ENCODE results near the gene PDGFD. TPM values are rescaled to one million over a fixed set of nuclear protein-coding genes. Genes with fewer than 3 reads are reported as not detected.

The PDGFD gene
- total RNA-seq, 3 donors from 2014 or later (not counting 1 experiment from before 2014, with no cell fraction given): 23.2 to 41.2 (median 33.1) TPM

DNA sequence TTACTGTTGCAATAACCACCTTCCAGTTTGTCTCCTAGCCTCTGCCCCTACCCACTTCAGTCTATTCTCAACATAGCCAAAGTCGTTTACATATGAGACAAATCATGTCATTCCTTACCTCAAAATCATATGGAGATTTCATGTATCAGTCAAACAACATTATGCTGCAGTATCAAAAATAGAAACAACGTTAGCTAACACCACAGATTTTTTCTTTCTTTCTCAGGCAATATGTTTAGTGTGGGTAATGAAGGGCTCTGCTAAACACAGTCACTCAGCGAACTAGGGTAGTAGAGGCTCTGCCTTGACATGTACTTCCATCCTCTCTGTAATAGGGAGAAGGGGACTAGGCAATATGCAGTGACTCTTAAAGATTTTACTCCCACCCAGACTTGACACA, 268.8 kb downstream of the PDGFD start:
- intact Hi-C loops (cut with micrococcal nuclease): no loop called here
- H3K36me3 Mint-ChIP-seq: peaks cover 11% of the 10 kb centered on the region
- peaks cover 0 to 6% of the 10 kb centered on the region in 2 donors for H3K9me3 Mint-ChIP-seq
- Histone ChIP-seq H3K27ac (ENCODE audit: low read length) (no peak overlapping the region), H3K4me1 (ENCODE audit: control insufficient read depth, insufficient read depth, low read length) (no peaks in the 10 kb centered on the region), H3K4me3 (ENCODE audit: low read length) (no peak overlapping the region), H3K27me3 (ENCODE audit: control insufficient read depth, insufficient read depth, low read length) (no peaks in the 10 kb centered on the region), H3K36me3 (ENCODE audit: control insufficient read depth, insufficient read depth, low read length) (no peaks in the 10 kb centered on the region), H3K9me3 (ENCODE audit: control insufficient read depth, insufficient read depth, low read length) (no peaks in the 10 kb centered on the region)
- no peak overlapping the region for H3K4me3 Mint-ChIP-seq
- no peak overlapping the region for H3K27ac Mint-ChIP-seq
- no peaks in the 10 kb centered on the region for H3K27me3 Mint-ChIP-seq (ENCODE audit: low read depth in 2 of 2)
- H3K4me1 Mint-ChIP-seq: peaks cover 8 to 14% of the 10 kb centered on the region in 2 donors
- 80% methylated on average over 1 of the region's 3 CpGs for WGBS (ENCODE audit: insufficient coverage)
- no peak for DNase-seq
- TF ChIP-seq, protein P1, sequence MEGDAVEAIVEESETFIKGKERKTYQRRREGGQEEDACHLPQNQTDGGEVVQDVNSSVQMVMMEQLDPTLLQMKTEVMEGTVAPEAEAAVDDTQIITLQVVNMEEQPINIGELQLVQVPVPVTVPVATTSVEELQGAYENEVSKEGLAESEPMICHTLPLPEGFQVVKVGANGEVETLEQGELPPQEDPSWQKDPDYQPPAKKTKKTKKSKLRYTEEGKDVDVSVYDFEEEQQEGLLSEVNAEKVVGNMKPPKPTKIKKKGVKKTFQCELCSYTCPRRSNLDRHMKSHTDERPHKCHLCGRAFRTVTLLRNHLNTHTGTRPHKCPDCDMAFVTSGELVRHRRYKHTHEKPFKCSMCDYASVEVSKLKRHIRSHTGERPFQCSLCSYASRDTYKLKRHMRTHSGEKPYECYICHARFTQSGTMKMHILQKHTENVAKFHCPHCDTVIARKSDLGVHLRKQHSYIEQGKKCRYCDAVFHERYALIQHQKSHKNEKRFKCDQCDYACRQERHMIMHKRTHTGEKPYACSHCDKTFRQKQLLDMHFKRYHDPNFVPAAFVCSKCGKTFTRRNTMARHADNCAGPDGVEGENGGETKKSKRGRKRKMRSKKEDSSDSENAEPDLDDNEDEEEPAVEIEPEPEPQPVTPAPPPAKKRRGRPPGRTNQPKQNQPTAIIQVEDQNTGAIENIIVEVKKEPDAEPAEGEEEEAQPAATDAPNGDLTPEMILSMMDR (IDR thresholded peaks at IDR 0.05): no peak
- ATAC-seq: no peak

DNA sequence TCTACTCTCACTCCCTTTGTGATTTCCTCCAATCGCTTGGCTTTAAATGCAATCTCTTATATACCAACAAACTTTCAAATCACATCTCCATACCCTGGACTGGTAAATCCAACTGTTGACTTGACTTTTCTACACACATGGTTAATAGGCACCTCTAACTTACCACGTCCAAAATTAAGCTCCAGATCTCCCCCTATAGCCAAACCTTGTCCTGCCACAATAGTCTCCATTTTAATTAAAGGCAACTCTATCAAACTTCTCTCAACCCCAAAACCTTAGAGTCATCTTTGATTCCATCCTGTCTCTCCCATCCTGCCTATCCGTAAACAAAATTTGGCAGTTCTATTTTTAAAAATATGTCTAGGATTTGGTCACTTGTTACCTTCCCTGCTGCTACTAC, 269.3 kb downstream of the PDGFD start:
- Mint-ChIP-seq H3K9me3 (peaks cover 0 to 6% of the 10 kb centered on the region in 2 donors), H3K4me1 (peaks cover 8 to 14% of the 10 kb centered on the region in 2 donors), H3K27me3 (ENCODE audit: low read depth in 2 of 2) (no peaks in the 10 kb centered on the region), H3K27ac (no peak overlapping the region), H3K4me3 (no peak overlapping the region), H3K36me3 (peaks cover 11% of the 10 kb centered on the region)
- intact Hi-C loops (cut with micrococcal nuclease): no loop called here
- ATAC-seq: no peak
- H3K27me3 ChIP-seq (ENCODE audit: control insufficient read depth, insufficient read depth, low read length): no peaks in the 10 kb centered on the region
- H3K9me3 ChIP-seq (ENCODE audit: control insufficient read depth, insufficient read depth, low read length): no peaks in the 10 kb centered on the region
- no peaks in the 10 kb centered on the region for H3K36me3 ChIP-seq (ENCODE audit: control insufficient read depth, insufficient read depth, low read length)
- DNase-seq: no peak
- TF ChIP-seq, protein P1 (IDR thresholded peaks at IDR 0.05): no peak
- no peaks in the 10 kb centered on the region for H3K4me1 ChIP-seq (ENCODE audit: control insufficient read depth, insufficient read depth, low read length)
- 92% methylated on average over 3 of the region's 3 CpGs for WGBS (ENCODE audit: insufficient coverage)
- no peak overlapping the region for H3K27ac ChIP-seq (ENCODE audit: low read length)
- H3K4me3 ChIP-seq (ENCODE audit: low read length): no peak overlapping the region

DNA sequence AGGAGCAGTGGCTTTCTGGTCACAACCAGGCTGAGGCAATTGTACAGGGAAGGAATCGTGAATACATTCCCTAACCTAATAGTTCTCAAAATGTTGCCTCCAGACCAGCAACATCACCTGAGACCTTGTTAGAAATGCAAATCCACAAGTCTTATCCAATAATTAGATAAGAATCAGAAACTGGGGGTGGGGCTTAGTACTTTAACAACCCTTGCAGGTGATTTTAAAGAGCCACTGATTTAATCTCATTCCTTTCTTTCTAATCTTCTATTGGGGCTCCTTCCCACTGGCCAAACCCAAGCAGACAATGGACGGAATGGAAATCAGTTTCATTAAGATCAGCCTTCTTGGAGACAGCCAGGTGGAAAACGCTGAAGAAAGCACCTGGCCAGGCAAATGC, 269.9 kb downstream of the PDGFD start:
- Histone ChIP-seq H3K4me3 (ENCODE audit: low read length) (no peak overlapping the region), H3K27me3 (ENCODE audit: control insufficient read depth, insufficient read depth, low read length) (no peaks in the 10 kb centered on the region), H3K9me3 (ENCODE audit: control insufficient read depth, insufficient read depth, low read length) (no peaks in the 10 kb centered on the region), H3K4me1 (ENCODE audit: control insufficient read depth, insufficient read depth, low read length) (no peaks in the 10 kb centered on the region), H3K27ac (ENCODE audit: low read length) (no peak overlapping the region), H3K36me3 (ENCODE audit: control insufficient read depth, insufficient read depth, low read length) (no peaks in the 10 kb centered on the region)
- Mint-ChIP-seq H3K4me3 (no peak overlapping the region), H3K27me3 (ENCODE audit: low read depth in 2 of 2) (no peaks in the 10 kb centered on the region), H3K27ac (no peak overlapping the region), H3K9me3 (peaks cover 0 to 6% of the 10 kb centered on the region in 2 donors), H3K4me1 (peaks cover 8 to 14% of the 10 kb centered on the region in 2 donors), H3K36me3 (peaks cover 11% of the 10 kb centered on the region)
- DNase-seq (no peak), ATAC-seq (no peak)
- WGBS (ENCODE audit: insufficient coverage): 92% methylated on average over 3 of the region's 3 CpGs
- TF ChIP-seq, protein P1 (IDR thresholded peaks at IDR 0.05): no peak
- intact Hi-C loops (cut with micrococcal nuclease): no loop called here

DNA sequence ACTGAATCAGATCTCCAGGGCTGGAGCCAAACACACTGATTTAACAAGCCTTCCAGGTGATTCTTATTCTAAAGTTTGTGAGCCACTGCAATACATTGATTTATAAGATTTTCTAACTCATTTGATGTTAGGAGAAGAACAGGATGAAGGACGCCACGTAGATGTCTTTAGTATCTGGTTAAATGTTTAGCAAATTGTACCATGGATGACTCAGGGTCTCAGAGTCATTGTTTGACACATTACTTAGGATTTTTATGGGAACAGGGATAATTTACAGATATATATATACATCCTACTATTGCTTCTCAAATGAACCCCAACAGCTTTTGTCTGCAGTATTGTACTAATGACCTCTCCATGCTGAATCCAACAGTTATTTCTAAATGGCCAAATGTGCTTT, 270.6 kb downstream of the PDGFD start:
- no peak for DNase-seq
- Histone ChIP-seq H3K27me3 (ENCODE audit: control insufficient read depth, insufficient read depth, low read length) (no peaks in the 10 kb centered on the region), H3K27ac (ENCODE audit: low read length) (no peak overlapping the region), H3K36me3 (ENCODE audit: control insufficient read depth, insufficient read depth, low read length) (no peaks in the 10 kb centered on the region), H3K9me3 (ENCODE audit: control insufficient read depth, insufficient read depth, low read length) (no peaks in the 10 kb centered on the region), H3K4me1 (ENCODE audit: control insufficient read depth, insufficient read depth, low read length) (no peaks in the 10 kb centered on the region), H3K4me3 (ENCODE audit: low read length) (no peak overlapping the region)
- WGBS (ENCODE audit: insufficient coverage): 100% methylated on average over 2 of the region's 2 CpGs
- peaks cover 11% of the 10 kb centered on the region for H3K36me3 Mint-ChIP-seq
- no peak for ATAC-seq
- intact Hi-C loops (cut with micrococcal nuclease): no loop called here
- H3K4me3 Mint-ChIP-seq: no peak overlapping the region
- no peaks in the 10 kb centered on the region for H3K27me3 Mint-ChIP-seq (ENCODE audit: low read depth in 2 of 2)
- H3K27ac Mint-ChIP-seq: no peak overlapping the region
- peaks cover 5 to 12% of the 10 kb centered on the region in 2 donors for H3K4me1 Mint-ChIP-seq
- peaks cover 0 to 6% of the 10 kb centered on the region in 2 donors for H3K9me3 Mint-ChIP-seq
- TF ChIP-seq, protein P1 (IDR thresholded peaks at IDR 0.05): no peak

Measured in natural killer cell (primary cell).